ENCODE data around the gene PRKN.
"Not testable (repeated sequence)": the region's sequence is repeated elsewhere in the genome, so short reads cannot be mapped to it uniquely, and the experiment has no call there.

PRKN gene

GRCh38 chr6:162541019-162541601 lies 186.5 kb downstream of the PRKN start:
- DNase-seq (ENCODE audit: extremely low read depth in 1 of 2, low read depth in 1 of 2) = no peak

- no peak for DNase-seq (ENCODE audit: extremely low read depth in 1 of 2, low read depth in 1 of 2)
Measured at GRCh38 chr6:162539321-162539720, 188.2 kb downstream of the PRKN start.

- no peak for DNase-seq (ENCODE audit: extremely low read depth in 1 of 2, low read depth in 1 of 2)
Measured at GRCh38 chr6:162538643-162539064, 188.9 kb downstream of the PRKN start.

- DNase-seq (ENCODE audit: extremely low read depth in 1 of 2, low read depth in 1 of 2) = no peak
Measured at GRCh38 chr6:162533009-162533400, 194.6 kb downstream of the PRKN start.

GRCh38 chr6:162532283-162533008 lies 195.1 kb downstream of the PRKN start:
- DNase-seq (ENCODE audit: extremely low read depth in 1 of 2, low read depth in 1 of 2) = no peak

GRCh38 chr6:162531391-162531790 lies 196.2 kb downstream of the PRKN start:
- not testable (repeated sequence) for DNase-seq (ENCODE audit: extremely low read depth in 1 of 2, low read depth in 1 of 2)

GRCh38 chr6:162528538-162528937 lies 199.0 kb downstream of the PRKN start:
- DNase-seq (ENCODE audit: extremely low read depth in 1 of 2, low read depth in 1 of 2) = no peak

- no peak for DNase-seq (ENCODE audit: extremely low read depth in 1 of 2, low read depth in 1 of 2)
Measured at GRCh38 chr6:162526960-162527359, 200.6 kb downstream of the PRKN start.

- DNase-seq (ENCODE audit: extremely low read depth in 1 of 2, low read depth in 1 of 2) = no peak
Measured at GRCh38 chr6:162525181-162525580, 202.4 kb downstream of the PRKN start.

- no peak for DNase-seq (ENCODE audit: extremely low read depth in 1 of 2, low read depth in 1 of 2)
Measured at GRCh38 chr6:162512744-162513143, 214.8 kb downstream of the PRKN start.

- no peak for DNase-seq (ENCODE audit: extremely low read depth in 1 of 2, low read depth in 1 of 2)
Measured at GRCh38 chr6:162497389-162497788, 230.2 kb downstream of the PRKN start.

- no peak for DNase-seq (ENCODE audit: extremely low read depth in 1 of 2, low read depth in 1 of 2)
Measured at GRCh38 chr6:162493917-162494316, 233.6 kb downstream of the PRKN start.

GRCh38 chr6:162491637-162492036 lies 235.9 kb downstream of the PRKN start:
- no peak for DNase-seq (ENCODE audit: extremely low read depth in 1 of 2, low read depth in 1 of 2)

- no peak for DNase-seq (ENCODE audit: extremely low read depth in 1 of 2, low read depth in 1 of 2)
Measured at GRCh38 chr6:162489101-162489976, 238.2 kb downstream of the PRKN start.

GRCh38 chr6:162488444-162488843 lies 239.1 kb downstream of the PRKN start:
- DNase-seq (ENCODE audit: extremely low read depth in 1 of 2, low read depth in 1 of 2) = no peak

- DNase-seq (ENCODE audit: extremely low read depth in 1 of 2, low read depth in 1 of 2) = no peak
Measured at GRCh38 chr6:162485464-162485863, 242.1 kb downstream of the PRKN start.

GRCh38 chr6:162481938-162482337 lies 245.6 kb downstream of the PRKN start:
- no peak for DNase-seq (ENCODE audit: extremely low read depth in 1 of 2, low read depth in 1 of 2)

GRCh38 chr6:162481320-162481719 lies 246.2 kb downstream of the PRKN start:
- DNase-seq (ENCODE audit: extremely low read depth in 1 of 2, low read depth in 1 of 2) = no peak

GRCh38 chr6:162478192-162478671 lies 249.3 kb downstream of the PRKN start:
- DNase-seq (ENCODE audit: extremely low read depth in 1 of 2, low read depth in 1 of 2) = no peak

- no peak for DNase-seq (ENCODE audit: extremely low read depth in 1 of 2, low read depth in 1 of 2)
Measured at GRCh38 chr6:162474722-162475121, 252.8 kb downstream of the PRKN start.

- DNase-seq (ENCODE audit: extremely low read depth in 1 of 2, low read depth in 1 of 2) = no peak
Measured at GRCh38 chr6:162471842-162472241, 255.7 kb downstream of the PRKN start.

GRCh38 chr6:162468326-162468725 lies 259.2 kb downstream of the PRKN start:
- DNase-seq (ENCODE audit: extremely low read depth in 1 of 2, low read depth in 1 of 2) = no peak

Data from activated CD8-positive, alpha-beta memory T cell treated with anti-CD3 and anti-CD28 coated beads for 1 hour (primary cell).